ENCODE data around the gene HLF.

HLF gene

GRCh38 chr17:55332296-55333041, 67.7 kb downstream of the HLF start:
- no peak for DNase-seq

GRCh38 chr17:55334285-55334684, 69.5 kb downstream of the HLF start:
- DNase-seq = no peak

GRCh38 chr17:55334881-55335540, 70.3 kb downstream of the HLF start:
- DNase-seq = no peak

GRCh38 chr17:55335625-55336024, 70.9 kb downstream of the HLF start:
- DNase-seq = no peak

GRCh38 chr17:55336426-55336825, 71.7 kb downstream of the HLF start:
- no peak for DNase-seq

- no peak for DNase-seq
These were observed 75.4 kb downstream of the HLF start for GRCh38 chr17:55340176-55340575.

GRCh38 chr17:55340686-55341085, 75.9 kb downstream of the HLF start:
- DNase-seq = no peak

GRCh38 chr17:55341432-55341831, 76.7 kb downstream of the HLF start:
- no peak for DNase-seq

GRCh38 chr17:55342800-55343585, 78.2 kb downstream of the HLF start:
- DNase-seq = no peak

- DNase-seq = no peak
These were observed 79.2 kb downstream of the HLF start for GRCh38 chr17:55343900-55344513.

- no peak for DNase-seq
These were observed 79.8 kb downstream of the HLF start for GRCh38 chr17:55344514-55344997.

- no peak for DNase-seq
These were observed 80.4 kb downstream of the HLF start for GRCh38 chr17:55345132-55345531.

GRCh38 chr17:55346658-55347057, 81.9 kb downstream of the HLF start:
- no peak for DNase-seq

- DNase-seq = no peak
These were observed 82.6 kb downstream of the HLF start for GRCh38 chr17:55347341-55347740.

- peak; percentile 26 for DNase-seq
These were observed 84.1 kb downstream of the HLF start for GRCh38 chr17:55348749-55349354.

GRCh38 chr17:55350825-55351205, 86.1 kb downstream of the HLF start:
- no peak for DNase-seq

- DNase-seq = no peak
These were observed 86.5 kb downstream of the HLF start for GRCh38 chr17:55351226-55351625.

- DNase-seq = no peak
These were observed 89.2 kb downstream of the HLF start for GRCh38 chr17:55354010-55354409.

- DNase-seq = no peak
These were observed 90.2 kb downstream of the HLF start for GRCh38 chr17:55354941-55355340.

- DNase-seq = peak; percentile 47
These were observed 91.9 kb downstream of the HLF start for GRCh38 chr17:55356434-55357328.

GRCh38 chr17:55360971-55361370, 96.2 kb downstream of the HLF start:
- DNase-seq = no peak

- DNase-seq = no peak
These were observed 98.3 kb downstream of the HLF start for GRCh38 chr17:55363033-55363432.
